22Rv1 (cell line): ENCODE measurements around the gene ZBTB7C.

Source experiments
- H3K27ac ChIP-seq: fragments of 450-650 bp; 2 replicates; pipeline ENCODE4 v1.5.1; 2017
- CTCF ChIP-seq: fragments of 450-650 bp; IDR thresholded peaks from 2 replicates; pipeline ENCODE4 v1.5.1; 2017; ENCODE audit warnings: mild to moderate bottlenecking
- ZFX ChIP-seq: fragments of 450-650 bp; IDR thresholded peaks from 2 replicates; pipeline ENCODE4 v1.6.1; 2017; ENCODE audit warnings: antibody characterized with exemption, borderline replicate concordance

ZBTB7C gene

GRCh38 chr18:48395646-48396045 lies 13.5 kb downstream of the ZBTB7C start:
- TF ChIP-seq CTCF (no peak), ZFX (no peak)
- no peak overlapping the region for H3K27ac ChIP-seq

- no peak overlapping the region for H3K27ac ChIP-seq
- TF ChIP-seq ZFX, result no peak
These were observed 15.0 kb downstream of the ZBTB7C start for GRCh38 chr18:48394176-48394575.

- H3K27ac ChIP-seq, result no peak overlapping the region
- TF ChIP-seq CTCF (no peak), ZFX (no peak)
These were observed 15.4 kb downstream of the ZBTB7C start for GRCh38 chr18:48393776-48394175.

GRCh38 chr18:48393170-48393569 lies 16.0 kb downstream of the ZBTB7C start:
- TF ChIP-seq CTCF (no peak), ZFX (no peak)
- no peak overlapping the region for H3K27ac ChIP-seq

GRCh38 chr18:48392268-48392667 lies 16.9 kb downstream of the ZBTB7C start:
- H3K27ac ChIP-seq, result no peak overlapping the region
- TF ChIP-seq CTCF (no peak), ZFX (no peak)

GRCh38 chr18:48391868-48392267 lies 17.3 kb downstream of the ZBTB7C start:
- H3K27ac ChIP-seq, result no peak overlapping the region
- TF ChIP-seq ZFX, result no peak

- no peak overlapping the region for H3K27ac ChIP-seq
- no peak for TF ChIP-seq CTCF
- no peak for TF ChIP-seq ZFX
These were observed 18.5 kb downstream of the ZBTB7C start for GRCh38 chr18:48390641-48391040.

- TF ChIP-seq ZFX (no peak), CTCF (no peak)
- H3K27ac ChIP-seq, result no peak overlapping the region
These were observed 20.7 kb downstream of the ZBTB7C start for GRCh38 chr18:48388478-48388877.

- TF ChIP-seq CTCF (no peak), ZFX (no peak)
- no peak overlapping the region for H3K27ac ChIP-seq
These were observed 21.9 kb downstream of the ZBTB7C start for GRCh38 chr18:48387300-48387699.
